Measurements from ENCODE around the gene GNB5. TPM values are rescaled to one million over a fixed set of nuclear protein-coding genes. Genes with fewer than 3 reads are reported as not detected.

Gene GNB5
- total and polyA plus RNA-seq, 12 donors: 4.7 to 12.8 (median 7.6) TPM

GRCh38 chr15:52150871-52151270, 40.3 kb downstream of the GNB5 start:
- no peaks in the 10 kb centered on the region for H3K9me3 ChIP-seq
- intact Hi-C loops (cut with DNase I): loop anchor here in 1 of 10 donors (10.0 kb wide), 1 partner anchor 46 kb away; no protein-coding TSS in a partner anchor
- DNase-seq (no peak), ATAC-seq (no peak)
- WGBS, 2 donors: 98 to 100% methylated on average over 4 of the region's 4 CpGs
- no peak for TF ChIP-seq CTCF (IDR thresholded peaks at IDR 0.05)
- peaks cover 0 to 4% (median 0%) of the 10 kb centered on the region in 9 donors for H3K4me1 ChIP-seq
- H3K27me3 ChIP-seq: no peaks in the 10 kb centered on the region
- peaks cover 0 to 54% (median 3%) of the 10 kb centered on the region in 9 donors for H3K36me3 ChIP-seq
- no peak overlapping the region for H3K4me3 ChIP-seq
- no peak overlapping the region for H3K27ac ChIP-seq

GRCh38 chr15:52150043-52150825, 41.0 kb downstream of the GNB5 start:
- TF ChIP-seq CTCF (IDR thresholded peaks at IDR 0.05): no peak
- no peak overlapping the region for H3K27ac ChIP-seq
- H3K4me1 ChIP-seq: peaks cover 0 to 4% (median 0%) of the 10 kb centered on the region in 9 donors
- no peak overlapping the region for H3K4me3 ChIP-seq
- DNase-seq (no peak), ATAC-seq (no peak)
- H3K9me3 ChIP-seq: no peaks in the 10 kb centered on the region
- WGBS, 2 donors: 81 to 86% methylated on average over 9 of the region's 9 CpGs
- intact Hi-C loops (cut with DNase I): loop anchor here in 1 of 10 donors (10.0 kb wide), 1 partner anchor 45 kb away; no protein-coding TSS in a partner anchor
- H3K36me3 ChIP-seq: peaks cover 0 to 56% (median 3%) of the 10 kb centered on the region in 9 donors
- H3K27me3 ChIP-seq: no peaks in the 10 kb centered on the region

GRCh38 chr15:52148403-52148802, 42.8 kb downstream of the GNB5 start:
- 96 to 98% methylated on average over 5 of the region's 5 CpGs for WGBS, 2 donors
- no peak for TF ChIP-seq CTCF (IDR thresholded peaks at IDR 0.05)
- Histone ChIP-seq H3K9me3 (no peaks in the 10 kb centered on the region), H3K4me1 (peaks cover 0 to 3% (median 0%) of the 10 kb centered on the region in 9 donors), H3K36me3 (peaks cover 0 to 56% (median 3%) of the 10 kb centered on the region in 9 donors), H3K4me3 (no peak overlapping the region), H3K27ac (no peak overlapping the region), H3K27me3 (no peaks in the 10 kb centered on the region)
- ATAC-seq (no peak), DNase-seq (no peak)
- intact Hi-C loops (cut with DNase I): loop anchor here in 2 of 10 donors (10.0 kb wide), 2 partner anchors 174 to 184 kb away; partner anchors contain the start of gene LEO1 (in 1 of the 2)

- Histone ChIP-seq H3K9me3 (no peaks in the 10 kb centered on the region), H3K4me3 (no peak overlapping the region), H3K27ac (no peak overlapping the region), H3K4me1 (peaks cover 0 to 3% (median 0%) of the 10 kb centered on the region in 9 donors), H3K27me3 (no peaks in the 10 kb centered on the region), H3K36me3 (peaks cover 0 to 42% (median 3%) of the 10 kb centered on the region in 9 donors)
- ATAC-seq (no peak), DNase-seq (no peak)
- whole genome bisulfite sequencing, 2 donors: 86 to 89% methylated on average over 3 of the region's 3 CpGs
- intact Hi-C loops (cut with DNase I): loop anchor here in 2 of 10 donors (10.0 kb wide), 2 partner anchors 172 to 182 kb away; partner anchors contain the start of gene LEO1 (in 1 of the 2)
- TF ChIP-seq CTCF (IDR thresholded peaks at IDR 0.05): no peak
Observed at GRCh38 chr15:52146776-52147175, 44.4 kb downstream of the GNB5 start.

Data from heart right ventricle (tissue), 16 donors.